B cell (primary cell): ENCODE data around the gene BET1L. TPM values are rescaled to one million over a fixed set of nuclear protein-coding genes. Genes with fewer than 3 reads are reported as not detected.
A peak's percentile ranks its signal among the peaks of the same experiment; 100 is the strongest.

ENCODE experiments used
- ATAC-seq: fragments of 200-7000 bp; cut with Tn5 transposase; one replicate; pipeline ENCODE4 v1.10.0; 2021; ENCODE audit warnings: low read depth, mild to moderate bottlenecking, moderate number of reproducible peaks, moderate library complexity
- CTCF ChIA-PET: fragments of 350-600 bp; sonication (Branson Sonifier 250); formaldehyde crosslinking; loops from one replicate; lab custom pipeline; 2021; ENCODE audit warnings: antibody characterized with exemption, inconsistent platforms; lab: Charles Lee
- POLR2A ChIA-PET: fragments of 350-600 bp; sonication (Branson Sonifier 250); formaldehyde crosslinking; loops from one replicate; lab custom pipeline; 2021; ENCODE audit warnings: antibody characterized with exemption; lab: Charles Lee
- DNase-seq: peaks from one replicate; pipeline ENCODE4 v3.0.0; 2013
- H2AFZ ChIP-seq: 2 replicates; pipeline ENCODE4 v1.6.1; 2012; ENCODE audit warnings: mild to moderate bottlenecking, low read depth, low read length; ENCODE audit not compliant: insufficient read depth, poor library complexity, severe bottlenecking
- H3K27ac ChIP-seq, 2 donors: 1 replicate in 1 of 2; 2 replicates in 1 of 2; pipeline ENCODE4 v1.5.1; 2012 to 2013; ENCODE audit warnings: low read length in 2 of 2, mild to moderate bottlenecking in 2 of 2, moderate library complexity in 1 of 2
- H3K27me3 ChIP-seq, 4 experiments: fragments of 200-600 bp in 1 of 4; sonication (generic) in 1 of 4; replicated peaks in 1 of 4; 1 replicate in 2 of 4; 2 replicates in 2 of 4; pipeline versions ENCODE4 v1.6.1 to v1.7.0; 2013 to 2016; ENCODE audit warnings: low read length in 3 of 4, mild to moderate bottlenecking in 2 of 4, mixed read lengths in 1 of 4, moderate library complexity in 1 of 4; ENCODE audit not compliant: insufficient read depth in 4 of 4, control insufficient read depth in 3 of 4; ENCODE audit errors: control extremely low read depth in 1 of 4
- H3K36me3 ChIP-seq, 2 experiments: replicated peaks in 1 of 2; 1 replicate in 1 of 2; 2 replicates in 1 of 2; pipeline versions ENCODE4 v1.6.1 to v1.7.1; 2013; ENCODE audit warnings: low read length in 1 of 2; ENCODE audit not compliant: insufficient read depth in 2 of 2, control insufficient read depth in 1 of 2; ENCODE audit errors: control extremely low read depth in 1 of 2, extremely low read depth in 1 of 2
- H3K4me1 ChIP-seq, 2 donors: fragments of 200-600 bp in 1 of 2; sonication (generic) in 1 of 2; 1 replicate in 1 of 2; 2 replicates in 1 of 2; pipeline versions ENCODE4 v1.5.1 to v1.6.1; 2013 to 2017; ENCODE audit warnings: low read length in 2 of 2; ENCODE audit not compliant: control insufficient read depth in 2 of 2, insufficient read depth in 2 of 2
- H3K4me2 ChIP-seq: replicated peaks from 2 replicates; pipeline ENCODE3; 2012; ENCODE audit warnings: mild to moderate bottlenecking, low read depth, low read length; ENCODE audit not compliant: poor library complexity, severe bottlenecking
- H3K4me3 ChIP-seq, 5 experiments: fragments of 200-600 bp in 1 of 5; sonication (generic) in 1 of 5; 1 replicate in 3 of 5; 2 replicates in 2 of 5; pipeline versions ENCODE4 v1.5.1 to v1.7.0; 2011 to 2016; ENCODE audit warnings: low read length in 4 of 5, mild to moderate bottlenecking in 4 of 5, low read depth in 2 of 5, control low read depth in 1 of 5, moderate library complexity in 1 of 5; ENCODE audit not compliant: insufficient read depth in 1 of 5; ENCODE audit errors: control extremely low read depth in 1 of 5, extremely low read depth in 1 of 5
- H3K79me2 ChIP-seq: fragments of 200-600 bp; sonication (generic); one replicate; pipeline ENCODE4 v1.6.0; 2016; ENCODE audit warnings: low read length; ENCODE audit not compliant: control insufficient read depth, insufficient read depth
- H3K9ac ChIP-seq: fragments of 200-600 bp; sonication (generic); 2 replicates; pipeline ENCODE4 v1.6.1; 2017; ENCODE audit warnings: mild to moderate bottlenecking, low read length, moderate library complexity
- H3K9me3 ChIP-seq, 3 donors: one replicate each; pipeline versions ENCODE4 v1.6.1 to v1.7.1; 2013; ENCODE audit warnings: low read length in 2 of 3; ENCODE audit not compliant: control insufficient read depth in 2 of 3, insufficient read depth in 1 of 3; ENCODE audit errors: control extremely low read depth in 1 of 3
- H4K20me1 ChIP-seq: 2 replicates; pipeline ENCODE4 v1.6.0; 2012; ENCODE audit warnings: mild to moderate bottlenecking, low read length; ENCODE audit not compliant: insufficient read depth, control insufficient read depth, poor library complexity, severe bottlenecking
- H3K27ac Mint-ChIP-seq: one replicate; pipeline ENCODE4 v1.8.0; 2021; ENCODE audit warnings: mixed read lengths
- H3K27me3 Mint-ChIP-seq: one replicate; pipeline ENCODE4 v1.8.0; 2021; ENCODE audit warnings: mixed read lengths
- H3K4me1 Mint-ChIP-seq: one replicate; pipeline ENCODE4 v1.8.0; 2021; ENCODE audit warnings: mixed read lengths
- H3K4me3 Mint-ChIP-seq: one replicate; pipeline ENCODE4 v1.8.0; 2021; ENCODE audit warnings: mixed read lengths
- H3K9me3 Mint-ChIP-seq: one replicate; pipeline ENCODE4 v1.8.0; 2022; ENCODE audit warnings: mixed read lengths; ENCODE audit not compliant: insufficient read depth
- EZH2 ChIP-seq: IDR thresholded peaks from 2 replicates; pipeline ENCODE4 v1.6.1; 2012; ENCODE audit warnings: borderline replicate concordance, low read depth, mild to moderate bottlenecking, moderate library complexity, low read length; ENCODE audit not compliant: insufficient read depth, poor library complexity, severe bottlenecking
- WGBS: methylation state at CpG from one replicate; pipeline ENCODE4 v1.1.5; 2013; ENCODE audit warnings: missing lambda C conversion rate; ENCODE audit not compliant: insufficient coverage; 5-methylcytosine and 5-hydroxymethylcytosine counted together
- intact Hi-C: fragments of 100-400 bp; cut with micrococcal nuclease; formaldehyde crosslinking; loops from one replicate; pipeline ENCODE4 v1.10.0; 2022
- polyA plus RNA-seq: library from polyadenylated mRNA; depleted of rRNA; stranded (reverse); fragments of >200 nt; gene quantifications from 2 replicates; pipeline ENCODE4 v1.2.3, GENCODE V29; 2012
- total RNA-seq, 2 donors: library from RNA; stranded (reverse); fragments of 120-200 nt in 1 of 2; gene quantifications; 1 replicate in 1 of 2; 2 replicates in 1 of 2; pipeline versions ENCODE4 v1.2.3 to v1.2.4, GENCODE V29; 2013 to 2022
- TF ChIP-seq, protein P1 (sequence below): fragments of 200-600 bp; IDR thresholded peaks from one replicate; pipeline ENCODE4 v1.8.0; 2022; ENCODE audit warnings: antibody characterized with exemption, mild to moderate bottlenecking

Gene BET1L
- total and polyA plus RNA-seq, 2 donors (not counting 1 experiment from before 2014, with no cell fraction given) = 49.3 to 69.1 TPM

GRCh38 chr11:208917-209260, 1.7 kb upstream of the BET1L start:
- no peaks in the 10 kb centered on the region for H3K27me3 Mint-ChIP-seq
- Histone ChIP-seq H3K27ac (peak overlapping the region; percentile 22 to 96), H3K4me1 (peaks cover 26 to 43% of the 10 kb centered on the region in 2 donors), H3K9ac (peak overlapping the region; percentile 90), H3K9me3 (no peaks in the 10 kb centered on the region), H4K20me1 (peaks cover 74% of the 10 kb centered on the region), H3K4me2 (peak overlapping the region; percentile 90), H3K79me2 (peaks cover 59% of the 10 kb centered on the region), H3K4me3 (peak overlapping the region; percentile 54 to 89 (median 87)), H2AFZ (peak overlapping the region; percentile 69), H3K27me3 (no peaks in the 10 kb centered on the region), H3K36me3 (peaks cover 0 to 60% of the 10 kb centered on the region in 2 experiments)
- peak overlapping the region; percentile 98 for H3K4me3 Mint-ChIP-seq
- ChIA-PET POLR2A (interaction anchor here (1.5 to 3.2 kb wide), 6 partner anchors 27 to 241 kb away, joined by 3 to 25 read pairs (median 8); partner anchors contain the start of genes PSMD13, PTDSS2 and SIRT3), CTCF (interaction anchor here (1.0 to 4.0 kb wide), 3 partner anchors 26 to 241 kb away, joined by 3 to 33 read pairs (median 4); partner anchors contain the start of genes PSMD13, PTDSS2 and SIRT3)
- no peak for DNase-seq
- peak; percentile 1 for ATAC-seq
- H3K9me3 Mint-ChIP-seq = no peaks in the 10 kb centered on the region
- H3K27ac Mint-ChIP-seq = peak overlapping the region; percentile 100
- TF ChIP-seq, protein P1, sequence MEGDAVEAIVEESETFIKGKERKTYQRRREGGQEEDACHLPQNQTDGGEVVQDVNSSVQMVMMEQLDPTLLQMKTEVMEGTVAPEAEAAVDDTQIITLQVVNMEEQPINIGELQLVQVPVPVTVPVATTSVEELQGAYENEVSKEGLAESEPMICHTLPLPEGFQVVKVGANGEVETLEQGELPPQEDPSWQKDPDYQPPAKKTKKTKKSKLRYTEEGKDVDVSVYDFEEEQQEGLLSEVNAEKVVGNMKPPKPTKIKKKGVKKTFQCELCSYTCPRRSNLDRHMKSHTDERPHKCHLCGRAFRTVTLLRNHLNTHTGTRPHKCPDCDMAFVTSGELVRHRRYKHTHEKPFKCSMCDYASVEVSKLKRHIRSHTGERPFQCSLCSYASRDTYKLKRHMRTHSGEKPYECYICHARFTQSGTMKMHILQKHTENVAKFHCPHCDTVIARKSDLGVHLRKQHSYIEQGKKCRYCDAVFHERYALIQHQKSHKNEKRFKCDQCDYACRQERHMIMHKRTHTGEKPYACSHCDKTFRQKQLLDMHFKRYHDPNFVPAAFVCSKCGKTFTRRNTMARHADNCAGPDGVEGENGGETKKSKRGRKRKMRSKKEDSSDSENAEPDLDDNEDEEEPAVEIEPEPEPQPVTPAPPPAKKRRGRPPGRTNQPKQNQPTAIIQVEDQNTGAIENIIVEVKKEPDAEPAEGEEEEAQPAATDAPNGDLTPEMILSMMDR = no peak
- TF ChIP-seq EZH2 = no peak
- intact Hi-C loops = loop anchor here (1.0 to 5.0 kb wide), 3 partner anchors 239 to 588 kb away; partner anchors contain the start of genes HRAS, LRRC56 and SLC25A22
- H3K4me1 Mint-ChIP-seq = peaks cover 44% of the 10 kb centered on the region
- WGBS = 4% methylated on average over 26 of the region's 26 CpGs
